22Rv1 (cell line): Measurements from ENCODE around the gene FBRS.

Experiments used
- ZFX ChIP-seq: fragments of 450-650 bp; IDR thresholded peaks from 2 replicates; pipeline ENCODE4 v1.6.1; 2017; ENCODE audit warnings: antibody characterized with exemption, borderline replicate concordance
- TF ChIP-seq, protein P1 (sequence below): fragments of 450-650 bp; IDR thresholded peaks from 2 replicates; pipeline ENCODE4 v1.5.1; 2017; ENCODE audit warnings: mild to moderate bottlenecking

DNA sequence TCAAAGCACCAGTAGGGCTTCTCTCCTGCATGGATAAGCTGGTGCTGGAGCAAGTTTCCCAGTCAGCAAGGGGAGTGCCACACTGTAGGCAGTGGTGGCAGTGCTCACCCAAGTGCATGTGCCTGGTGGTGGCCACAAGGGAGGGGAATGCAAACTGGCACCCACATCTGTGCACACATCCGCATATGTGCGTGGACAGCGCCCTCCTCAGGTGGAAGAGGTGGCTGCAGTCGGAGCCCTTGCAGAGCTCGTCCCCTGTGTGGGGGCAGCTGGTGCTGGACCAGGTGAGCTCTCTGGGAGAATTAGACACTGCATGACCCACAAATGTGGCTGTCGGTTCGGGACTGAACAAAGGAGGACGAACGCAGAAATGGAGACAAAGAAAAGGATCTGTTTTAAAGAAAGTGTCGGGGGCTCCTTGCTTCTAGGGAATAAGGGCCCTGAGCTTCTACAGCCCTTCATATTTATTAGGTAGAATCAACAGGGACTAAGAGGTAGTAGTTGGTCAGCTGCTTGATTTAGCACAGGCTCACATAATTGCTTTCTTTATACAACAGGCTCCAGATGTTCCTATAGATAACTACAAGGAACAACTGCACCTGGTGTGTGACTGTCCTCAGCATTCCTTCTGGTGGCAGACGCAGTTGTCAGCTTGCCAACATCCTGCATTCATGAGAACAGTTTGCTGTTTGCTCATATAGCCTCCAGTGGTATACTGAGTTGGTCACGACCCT is 42.7 kb upstream of the FBRS start:
- TF ChIP-seq, protein P1, sequence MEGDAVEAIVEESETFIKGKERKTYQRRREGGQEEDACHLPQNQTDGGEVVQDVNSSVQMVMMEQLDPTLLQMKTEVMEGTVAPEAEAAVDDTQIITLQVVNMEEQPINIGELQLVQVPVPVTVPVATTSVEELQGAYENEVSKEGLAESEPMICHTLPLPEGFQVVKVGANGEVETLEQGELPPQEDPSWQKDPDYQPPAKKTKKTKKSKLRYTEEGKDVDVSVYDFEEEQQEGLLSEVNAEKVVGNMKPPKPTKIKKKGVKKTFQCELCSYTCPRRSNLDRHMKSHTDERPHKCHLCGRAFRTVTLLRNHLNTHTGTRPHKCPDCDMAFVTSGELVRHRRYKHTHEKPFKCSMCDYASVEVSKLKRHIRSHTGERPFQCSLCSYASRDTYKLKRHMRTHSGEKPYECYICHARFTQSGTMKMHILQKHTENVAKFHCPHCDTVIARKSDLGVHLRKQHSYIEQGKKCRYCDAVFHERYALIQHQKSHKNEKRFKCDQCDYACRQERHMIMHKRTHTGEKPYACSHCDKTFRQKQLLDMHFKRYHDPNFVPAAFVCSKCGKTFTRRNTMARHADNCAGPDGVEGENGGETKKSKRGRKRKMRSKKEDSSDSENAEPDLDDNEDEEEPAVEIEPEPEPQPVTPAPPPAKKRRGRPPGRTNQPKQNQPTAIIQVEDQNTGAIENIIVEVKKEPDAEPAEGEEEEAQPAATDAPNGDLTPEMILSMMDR, result peak; percentile 27; the same call in 1 of the 2 replicates
- no peak for TF ChIP-seq ZFX
